ENCODE data around the gene PRUNE2. TPM values are rescaled to one million over a fixed set of nuclear protein-coding genes. Genes with fewer than 3 reads are reported as not detected.

PRUNE2 gene
- total RNA-seq, 1 donor from 2014 or later: 0.63 TPM

Other genes starting within 250 kb of the PRUNE2 start
- not detected in 2 replicates for gene PCA3, start 141.7 kb downstream of the PRUNE2 start, total RNA-seq
- not detected in 2 replicates for gene FOXB2, start 113.5 kb upstream of the PRUNE2 start, total RNA-seq

Data from epithelial cell of proximal tubule (primary cell).